D721Med (cell line): ENCODE results near the gene ZFP36L2.
"Not testable (repeated sequence)": the region's sequence is repeated elsewhere in the genome, so short reads cannot be mapped to it uniquely, and the experiment has no call there.

Source experiments
- DNase-seq: peaks from one replicate; pipeline ENCODE4 v3.0.0; 2011; ENCODE audit warnings: low spot score; ENCODE audit not compliant: insufficient read length
- FAIRE-seq: peaks from 2 replicates; lab custom pipeline; 2011; peaks lifted over from hg19 to GRCh38; lab: Jason Lieb, UNC
- CTCF ChIP-seq: IDR thresholded peaks from 2 replicates; pipeline ENCODE4 v1.5.1; 2012; ENCODE audit warnings: mild to moderate bottlenecking, control low read depth; ENCODE audit not compliant: insufficient read depth; ENCODE audit errors: missing control alignments

Gene ZFP36L2

GRCh38 chr2:43192744-43193651 lies 33.4 kb downstream of the ZFP36L2 start:
- no peak for TF ChIP-seq CTCF
- no peak for DNase-seq
- no peak for FAIRE-seq

- DNase-seq (no peak), FAIRE-seq (no peak)
- no peak for TF ChIP-seq CTCF
These were observed 34.4 kb downstream of the ZFP36L2 start for GRCh38 chr2:43191947-43192516.

- TF ChIP-seq CTCF, result no peak
- DNase-seq, result no peak
- no peak for FAIRE-seq
These were observed 35.9 kb downstream of the ZFP36L2 start for GRCh38 chr2:43190311-43191052.

- DNase-seq, FAIRE-seq: not testable (repeated sequence)
These were observed 36.5 kb downstream of the ZFP36L2 start for GRCh38 chr2:43189861-43190260.

- no peak for TF ChIP-seq CTCF
- DNase-seq (no peak), FAIRE-seq (no peak)
These were observed 37.6 kb downstream of the ZFP36L2 start for GRCh38 chr2:43188561-43189386.

- TF ChIP-seq CTCF, result no peak
- no peak for DNase-seq
- no peak for FAIRE-seq
These were observed 39.6 kb downstream of the ZFP36L2 start for GRCh38 chr2:43186679-43187374.

GRCh38 chr2:43186321-43186678 lies 40.1 kb downstream of the ZFP36L2 start:
- FAIRE-seq (no peak), DNase-seq (no peak)
- TF ChIP-seq CTCF, result no peak
